NCI-H128 (cell line): ENCODE results near the gene TTC23.

Experiments used
- DNase-seq: peaks from one replicate; lab custom pipeline; 2025; ENCODE audit not compliant: unreplicated experiment; lab: John Stamatoyannopoulos, UW

The TTC23 gene

GRCh38 chr15:99140590-99140989, 108.8 kb downstream of the TTC23 start:
- no peak for DNase-seq

GRCh38 chr15:99139276-99139675, 110.1 kb downstream of the TTC23 start:
- no peak for DNase-seq

- DNase-seq = no peak
Measured at GRCh38 chr15:99138491-99138982, 110.8 kb downstream of the TTC23 start.

DNA sequence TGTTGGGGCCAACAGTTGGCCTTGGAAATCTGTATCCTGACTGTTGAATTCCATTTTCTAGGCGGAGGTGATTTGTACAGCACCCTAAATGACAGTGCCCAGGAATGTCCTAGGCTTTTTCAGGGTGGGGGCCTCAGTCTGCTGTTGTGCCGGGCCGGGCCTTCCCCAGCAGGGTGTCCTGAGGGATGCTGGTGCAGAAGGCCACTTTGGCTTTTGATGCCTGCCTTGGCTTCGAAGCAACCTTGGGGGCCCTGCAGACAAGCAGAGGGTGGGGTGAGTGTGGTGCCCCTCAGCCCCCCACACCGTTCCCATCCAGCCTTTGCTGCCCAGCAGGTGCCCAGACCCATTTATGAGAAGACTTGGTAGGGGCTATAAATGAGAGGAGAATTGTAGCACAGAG, 111.5 kb downstream of the TTC23 start:
- DNase-seq = no peak

DNA sequence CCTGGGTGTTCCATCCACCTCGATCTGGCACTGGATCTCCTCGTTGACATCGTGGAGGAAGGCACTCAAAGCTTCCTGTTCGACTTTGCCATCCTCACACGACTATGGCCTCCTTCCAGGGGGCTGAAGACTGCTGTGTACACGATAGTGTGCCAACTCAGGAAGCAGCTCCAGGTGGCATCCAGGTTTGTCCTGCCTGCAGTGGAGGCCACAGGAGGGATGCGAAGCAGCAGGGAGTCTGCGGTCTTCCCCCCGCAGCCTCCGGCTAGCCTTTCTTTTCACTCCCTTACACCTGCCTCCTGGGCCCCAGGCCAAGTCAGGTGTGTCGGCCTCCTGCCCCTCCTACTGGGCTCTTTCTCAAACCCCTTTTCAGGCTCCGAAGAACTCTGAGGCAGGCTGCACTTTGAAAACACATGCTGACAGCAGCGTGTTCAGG, 112.3 kb downstream of the TTC23 start:
- DNase-seq = peak; percentile 48

DNA sequence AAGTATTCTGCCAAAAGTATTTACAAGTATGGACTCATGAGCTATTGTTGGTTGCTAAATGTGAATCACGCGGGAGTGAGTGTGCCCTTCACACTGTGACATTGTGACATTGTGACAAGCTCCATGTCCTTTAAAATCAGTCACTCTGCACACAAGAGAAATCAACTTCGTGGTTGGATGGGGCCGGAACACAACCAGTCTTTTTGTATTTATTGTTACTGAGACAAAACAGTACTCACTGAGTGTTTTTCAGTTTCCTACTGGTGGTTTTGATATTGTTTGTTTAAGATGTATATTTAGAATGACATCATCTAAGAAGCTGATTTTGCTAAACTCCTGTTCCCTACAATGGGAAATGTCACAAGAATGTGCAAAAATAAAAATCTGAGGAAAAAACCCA, 114.2 kb downstream of the TTC23 start:
- no peak for DNase-seq

DNA sequence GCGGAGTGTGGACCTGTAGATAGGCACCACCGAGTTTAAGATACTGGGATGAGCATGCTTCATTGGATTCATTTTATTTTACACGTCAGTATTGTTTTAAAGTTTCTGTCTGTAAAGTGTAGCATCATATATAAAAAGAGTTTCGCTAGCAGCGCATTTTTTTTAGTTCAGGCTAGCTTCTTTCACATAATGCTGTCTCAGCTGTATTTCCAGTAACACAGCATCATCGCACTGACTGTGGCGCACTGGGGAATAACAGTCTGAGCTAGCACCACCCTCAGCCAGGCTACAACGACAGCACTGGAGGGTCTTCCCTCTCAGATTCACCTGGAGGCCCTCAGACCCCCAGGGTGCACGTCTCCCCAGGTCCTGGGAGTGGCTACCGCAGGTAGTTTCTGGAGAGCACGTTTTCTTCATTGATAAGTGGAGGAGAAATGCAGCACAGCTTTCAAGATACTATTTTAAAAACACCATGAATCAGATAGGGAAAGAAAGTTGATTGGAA, 115.0 kb downstream of the TTC23 start:
- DNase-seq = no peak

GRCh38 chr15:99132634-99133287, 116.6 kb downstream of the TTC23 start:
- DNase-seq = no peak

- DNase-seq = no peak
Measured at GRCh38 chr15:99132122-99132521, 117.3 kb downstream of the TTC23 start.

DNA sequence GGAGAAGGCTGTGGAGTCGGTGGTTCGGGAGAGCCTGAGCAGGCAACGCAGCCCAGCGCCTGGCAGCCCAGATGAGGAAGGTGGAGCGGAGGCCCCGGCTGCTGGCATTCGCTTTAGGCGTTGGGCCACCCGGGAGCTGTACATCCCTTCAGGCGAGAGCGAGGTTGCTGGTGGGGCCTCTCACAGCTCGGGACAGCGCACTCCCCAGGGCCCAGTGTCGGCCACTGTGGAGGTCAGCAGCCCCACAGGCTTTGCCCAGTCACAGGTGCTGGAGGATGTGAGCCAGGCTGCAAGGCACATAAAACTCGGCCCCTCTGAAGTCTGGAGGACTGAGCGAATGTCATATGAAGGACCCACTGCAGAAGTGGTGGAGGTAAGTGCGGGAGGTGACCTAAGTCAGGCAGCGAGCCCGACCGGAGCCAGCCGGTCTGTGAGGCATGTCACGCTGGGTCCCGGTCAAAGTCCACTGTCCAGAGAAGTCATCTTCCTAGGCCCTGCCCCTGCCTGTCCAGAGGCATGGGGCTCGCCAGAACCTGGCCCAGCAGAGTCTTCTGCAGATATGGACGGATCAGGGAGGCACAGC, 117.8 kb downstream of the TTC23 start:
- DNase-seq = no peak

- DNase-seq = no peak
Measured at GRCh38 chr15:99130765-99131440, 118.5 kb downstream of the TTC23 start.

DNA sequence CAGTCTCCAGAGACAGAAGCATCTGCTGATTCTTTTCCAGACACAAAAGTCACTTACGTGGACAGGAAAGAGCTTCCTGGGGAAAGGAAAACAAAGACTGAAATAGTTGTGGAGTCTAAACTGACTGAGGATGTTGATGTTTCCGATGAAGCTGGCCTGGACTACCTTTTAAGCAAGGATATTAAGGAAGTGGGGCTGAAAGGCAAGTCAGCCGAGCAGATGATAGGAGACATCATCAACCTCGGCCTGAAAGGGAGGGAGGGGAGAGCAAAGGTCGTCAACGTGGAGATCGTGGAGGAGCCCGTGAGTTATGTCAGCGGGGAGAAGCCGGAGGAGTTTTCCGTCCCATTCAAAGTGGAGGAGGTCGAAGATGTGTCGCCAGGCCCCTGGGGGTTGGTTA, 119.1 kb downstream of the TTC23 start:
- no peak for DNase-seq

DNA sequence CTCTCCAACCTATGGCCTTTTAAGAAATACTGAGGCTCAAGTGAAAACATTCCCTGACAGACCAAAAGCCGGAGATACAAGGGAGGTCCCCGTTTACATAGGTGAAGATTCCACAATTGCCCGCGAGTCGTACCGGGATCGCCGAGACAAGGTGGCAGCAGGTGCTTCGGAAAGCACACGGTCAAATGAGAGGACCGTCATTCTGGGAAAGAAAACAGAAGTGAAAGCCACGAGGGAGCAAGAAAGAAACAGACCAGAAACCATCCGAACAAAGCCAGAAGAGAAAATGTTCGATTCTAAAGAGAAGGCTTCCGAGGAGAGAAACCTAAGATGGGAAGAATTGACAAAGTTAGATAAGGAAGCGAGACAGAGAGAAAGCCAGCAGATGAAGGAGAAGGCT, 119.7 kb downstream of the TTC23 start:
- DNase-seq = no peak

DNA sequence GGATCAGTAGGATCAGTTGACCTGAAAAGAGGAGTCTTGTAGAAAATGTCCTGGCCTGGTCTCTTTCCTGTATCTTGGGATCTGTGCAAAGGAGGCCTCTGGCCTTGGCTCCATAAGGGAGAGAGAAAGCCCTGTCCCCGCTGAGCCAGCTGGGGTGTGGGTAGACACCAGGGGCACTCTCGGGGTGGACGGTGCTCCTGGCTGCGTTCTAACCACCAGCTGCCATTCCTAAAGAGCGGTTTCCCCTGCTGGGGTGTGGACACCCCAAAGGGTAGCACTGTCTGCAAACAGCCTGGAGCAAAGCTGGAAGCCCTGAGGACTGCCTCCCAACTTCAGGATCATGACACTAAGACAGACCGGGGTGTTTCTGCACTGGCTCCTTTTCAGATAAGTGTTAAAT, 121.0 kb downstream of the TTC23 start:
- DNase-seq = no peak

DNA sequence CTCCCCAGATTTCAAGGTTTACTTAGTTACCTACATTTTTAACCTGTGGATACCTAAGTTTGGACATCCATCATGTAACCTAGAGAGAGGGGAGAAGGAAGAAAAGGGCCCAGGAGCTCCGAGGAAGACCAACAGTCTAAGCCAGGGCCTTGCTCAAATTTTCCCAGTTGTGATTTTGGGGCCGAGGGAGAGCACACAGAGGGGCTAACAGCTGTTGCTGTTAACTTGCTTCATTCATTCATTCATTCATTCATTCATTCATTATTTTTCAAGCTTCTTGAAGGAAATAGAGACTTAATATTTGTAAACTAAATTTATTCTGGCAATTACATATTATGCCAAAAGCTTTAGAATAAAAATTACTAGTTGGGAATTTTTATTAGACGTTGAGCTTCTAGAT, 121.6 kb downstream of the TTC23 start:
- no peak for DNase-seq

DNA sequence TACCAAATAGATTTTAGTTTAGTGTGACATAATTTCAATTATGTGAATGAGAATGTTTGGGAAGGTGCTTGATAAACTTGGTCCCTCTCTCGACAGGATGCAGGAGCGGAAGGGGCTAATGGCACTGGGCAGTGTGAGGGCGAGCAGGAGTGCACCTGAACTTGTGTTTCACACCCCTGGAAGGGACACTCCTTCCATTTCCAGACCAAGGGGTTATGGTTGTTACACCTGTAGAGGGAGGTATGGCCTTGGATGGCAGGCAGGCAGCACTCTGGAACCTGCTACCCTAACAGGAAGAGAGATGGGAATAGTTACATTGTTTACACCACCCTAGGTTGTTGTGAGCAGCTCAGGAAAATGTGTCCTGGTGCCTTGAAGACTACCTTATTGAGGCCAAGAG, 122.5 kb downstream of the TTC23 start:
- DNase-seq = no peak

GRCh38 chr15:99126131-99126588, 123.2 kb downstream of the TTC23 start:
- no peak for DNase-seq

DNA sequence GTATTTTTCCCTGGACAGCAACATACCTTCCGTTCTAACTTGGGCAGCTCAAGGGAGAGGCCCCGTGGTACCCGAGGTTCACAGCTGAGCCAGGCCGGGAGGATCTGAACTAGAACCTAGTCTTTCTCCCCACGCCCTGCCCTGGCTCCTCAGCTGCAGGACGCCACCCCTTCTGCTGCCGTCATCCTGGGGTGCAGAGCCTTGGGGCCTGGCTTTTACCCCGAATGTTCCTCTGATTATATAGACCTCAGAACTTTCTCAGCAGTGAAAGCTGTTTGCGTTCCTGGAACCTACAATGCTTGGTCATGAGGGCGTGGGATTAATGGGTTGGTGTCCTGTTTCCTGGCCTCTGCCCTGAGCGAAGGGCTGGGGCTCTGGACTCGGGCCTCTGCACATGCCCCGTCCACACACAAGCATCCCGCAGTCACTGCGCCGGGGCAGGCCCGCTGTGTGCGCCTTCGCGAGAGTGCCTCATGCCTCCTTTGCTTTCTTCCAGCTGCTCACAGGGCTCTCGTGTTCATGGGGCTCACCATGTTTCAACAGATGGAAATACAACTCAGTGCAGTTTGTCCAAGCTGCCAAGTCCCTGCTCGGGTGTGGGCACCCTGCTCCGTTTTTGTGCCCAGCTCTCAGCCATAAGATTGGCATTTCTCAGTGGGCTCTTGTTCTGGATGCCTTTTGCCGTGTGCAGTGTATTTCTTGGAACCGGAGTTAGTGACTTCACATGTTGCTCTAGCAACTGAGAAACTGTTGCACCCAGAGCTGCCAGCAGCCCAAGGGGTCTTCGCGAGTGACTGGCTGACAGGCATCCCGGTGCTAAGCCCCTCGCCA, 124.1 kb downstream of the TTC23 start:
- no peak for DNase-seq

DNA sequence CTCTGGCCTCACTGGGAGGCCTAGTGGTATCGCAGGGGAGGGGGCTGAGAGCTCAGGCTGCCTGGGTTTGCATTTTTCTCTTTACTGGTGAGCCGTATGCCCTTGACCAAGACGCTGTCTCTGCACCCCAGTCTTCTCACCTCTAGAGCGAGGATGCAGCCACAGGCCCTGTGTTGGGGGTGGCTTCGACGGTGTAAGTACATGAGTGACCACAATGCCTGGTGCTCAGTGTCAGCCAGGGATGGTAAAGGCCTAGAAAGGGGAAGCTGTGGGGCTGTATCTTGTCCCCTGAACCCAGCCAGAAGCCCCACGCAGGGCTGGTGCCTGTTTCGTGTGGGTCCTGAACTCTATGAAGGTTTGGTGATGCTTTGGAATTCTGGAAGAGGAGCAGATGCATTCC, 124.7 kb downstream of the TTC23 start:
- DNase-seq = no peak

GRCh38 chr15:99123713-99124451, 125.5 kb downstream of the TTC23 start:
- no peak for DNase-seq
